HEK293T (cell line): Measurements from ENCODE around the gene FXYD3.

Source experiments
- CTCF ChIA-PET: fragments of 350-600 bp; formaldehyde crosslinking; extraction: SDS; loops from one replicate; lab custom pipeline; 2021; ENCODE audit warnings: antibody characterized with exemption, inconsistent platforms; lab: Yijun Ruan, JAX
- POLR2A ChIA-PET: fragments of 350-600 bp; formaldehyde crosslinking; extraction: SDS; loops from one replicate; lab custom pipeline; 2020; ENCODE audit warnings: antibody characterized with exemption, inconsistent platforms; lab: Yijun Ruan, JAX
- DNase-seq: peaks from one replicate; pipeline ENCODE4 v3.0.0; 2012; ENCODE audit warnings: mixed read lengths; ENCODE audit errors: extremely low spot score
- ARNT ChIP-seq: fragments of 450-650 bp; IDR thresholded peaks from 2 replicates; pipeline ENCODE4 v1.6.1; 2017; ENCODE audit warnings: mild to moderate bottlenecking
- BHLHE40 ChIP-seq: fragments of 450-650 bp; IDR thresholded peaks from 2 replicates; pipeline ENCODE4 v1.6.1; 2016; ENCODE audit warnings: mild to moderate bottlenecking, moderate library complexity, borderline replicate concordance
- CTBP1 ChIP-seq: fragments of 450-650 bp; IDR thresholded peaks from 2 replicates; pipeline ENCODE4 v1.6.1; 2016; ENCODE audit warnings: borderline replicate concordance
- ELF4 ChIP-seq: fragments of 450-650 bp; IDR thresholded peaks from 2 replicates; pipeline ENCODE4 v1.6.1; 2017; ENCODE audit warnings: antibody characterized with exemption
- FOXA1 ChIP-seq: fragments of 450-650 bp; IDR thresholded peaks from 2 replicates; pipeline ENCODE4 v1.6.1; 2016; ENCODE audit warnings: mild to moderate bottlenecking
- FOXK2 ChIP-seq: fragments of 450-650 bp; IDR thresholded peaks from 2 replicates; pipeline ENCODE4 v1.6.1; 2016; ENCODE audit warnings: mild to moderate bottlenecking
- FOXM1 ChIP-seq: fragments of 450-650 bp; IDR thresholded peaks from 2 replicates; pipeline ENCODE4 v1.6.1; 2017; ENCODE audit warnings: mild to moderate bottlenecking, borderline replicate concordance
- HDGF ChIP-seq: fragments of 450-650 bp; IDR thresholded peaks from 2 replicates; pipeline ENCODE4 v1.6.1; 2017; ENCODE audit warnings: antibody characterized with exemption, borderline replicate concordance
- L3MBTL2 ChIP-seq: fragments of 450-650 bp; conservative IDR thresholded peaks from 2 replicates; pipeline ENCODE4 v1.6.1; 2016; ENCODE audit warnings: mild to moderate bottlenecking
- LEF1 ChIP-seq: fragments of 450-650 bp; IDR thresholded peaks from 2 replicates; pipeline ENCODE4 v1.6.1; 2017; ENCODE audit warnings: mild to moderate bottlenecking, borderline replicate concordance
- NFRKB ChIP-seq: fragments of 450-650 bp; IDR thresholded peaks from 2 replicates; pipeline ENCODE4 v1.6.1; 2016; ENCODE audit warnings: mild to moderate bottlenecking, moderate library complexity
- SP1 ChIP-seq: fragments of 450-650 bp; IDR thresholded peaks from 2 replicates; pipeline ENCODE4 v1.6.1; 2017
- SUZ12 ChIP-seq: fragments of 450-650 bp; IDR thresholded peaks from 2 replicates; pipeline ENCODE4 v1.6.1; 2016; ENCODE audit warnings: mild to moderate bottlenecking
- TARDBP ChIP-seq: fragments of 450-650 bp; IDR thresholded peaks from 2 replicates; pipeline ENCODE4 v1.6.1; 2016
- ZNF384 ChIP-seq: fragments of 450-650 bp; IDR thresholded peaks from 2 replicates; pipeline ENCODE4 v1.6.1; 2016
- TF ChIP-seq, protein P1 (sequence below): fragments of 450-650 bp; IDR thresholded peaks from 2 replicates; pipeline ENCODE4 v1.6.1; 2016

The FXYD3 gene

GRCh38 chr19:35134601-35135242, 19.1 kb downstream of the FXYD3 start, which contains the start of gene LGI4:
Gene LGI4 (minus strand): TSS chr19:35135059. CDS start chr19:35134680, 379 bp downstream.
- ChIA-PET CTCF (interaction anchor here (1.3 kb wide), 1 partner anchor 91 kb away, joined by 3 read pairs; no protein-coding TSS in a partner anchor), POLR2A (no interaction called here)
- TF ChIP-seq ELF4: no peak
- TF ChIP-seq TARDBP: no peak
- no peak for TF ChIP-seq NFRKB
- TF ChIP-seq L3MBTL2: no peak

GRCh38 chr19:35135389-35135909, 19.8 kb downstream of the FXYD3 start:
- ChIA-PET CTCF (interaction anchor here (0.9 to 1.3 kb wide), 5 partner anchors 8 to 92 kb away, joined by 3 to 4 read pairs (median 3); no protein-coding TSS in a partner anchor), POLR2A (interaction anchor here (1.2 to 1.3 kb wide), 2 partner anchors 11 to 21 kb away, joined by 5 to 6 read pairs; no protein-coding TSS in a partner anchor)

More at GRCh38 chr19:35134601-35135242, 19.1 kb downstream of the FXYD3 start, which contains the start of gene LGI4:
- DNase-seq: no peak

GRCh38 chr19:35136231-35136630, 20.6 kb downstream of the FXYD3 start:
- DNase-seq: no peak

More at GRCh38 chr19:35135389-35135909, 19.8 kb downstream of the FXYD3 start:
- TF ChIP-seq CTBP1: no peak
- no peak for TF ChIP-seq NFRKB
- peak; percentile 88 for DNase-seq

GRCh38 chr19:35136977-35137702, 21.5 kb downstream of the FXYD3 start:
- TF ChIP-seq NFRKB (no peak), FOXM1 (no peak), ZNF384 (no peak), FOXA1 (no peak), ARNT (no peak), L3MBTL2 (no peak), CTBP1 (no peak), BHLHE40 (no peak), TARDBP (no peak), SP1 (no peak), HDGF (no peak), FOXK2 (no peak), SUZ12 (no peak), ELF4 (no peak), LEF1 (no peak)
- TF ChIP-seq, protein P1, sequence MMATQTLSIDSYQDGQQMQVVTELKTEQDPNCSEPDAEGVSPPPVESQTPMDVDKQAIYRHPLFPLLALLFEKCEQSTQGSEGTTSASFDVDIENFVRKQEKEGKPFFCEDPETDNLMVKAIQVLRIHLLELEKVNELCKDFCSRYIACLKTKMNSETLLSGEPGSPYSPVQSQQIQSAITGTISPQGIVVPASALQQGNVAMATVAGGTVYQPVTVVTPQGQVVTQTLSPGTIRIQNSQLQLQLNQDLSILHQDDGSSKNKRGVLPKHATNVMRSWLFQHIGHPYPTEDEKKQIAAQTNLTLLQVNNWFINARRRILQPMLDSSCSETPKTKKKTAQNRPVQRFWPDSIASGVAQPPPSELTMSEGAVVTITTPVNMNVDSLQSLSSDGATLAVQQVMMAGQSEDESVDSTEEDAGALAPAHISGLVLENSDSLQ: no peak
- no peak for DNase-seq
- POLR2A ChIA-PET: no interaction called here
- CTCF ChIA-PET: interaction anchor here (1.2 kb wide), 1 partner anchor 13 kb away, joined by 3 read pairs; no protein-coding TSS in a partner anchor

More at GRCh38 chr19:35136231-35136630, 20.6 kb downstream of the FXYD3 start:
- POLR2A ChIA-PET: interaction anchor here (1.2 to 1.3 kb wide), 2 partner anchors 12 to 22 kb away, joined by 5 to 6 read pairs; no protein-coding TSS in a partner anchor
- no peak for TF ChIP-seq FOXK2
- TF ChIP-seq SUZ12: no peak
- TF ChIP-seq SP1: no peak
- no peak for TF ChIP-seq NFRKB
- no peak for TF ChIP-seq TARDBP
- TF ChIP-seq CTBP1: no peak
- TF ChIP-seq BHLHE40: no peak
- TF ChIP-seq HDGF: no peak
- TF ChIP-seq FOXM1: no peak
- TF ChIP-seq L3MBTL2: no peak
- no peak for TF ChIP-seq ZNF384
- TF ChIP-seq LEF1: no peak
- TF ChIP-seq ARNT: no peak
- TF ChIP-seq, protein P1: no peak
- TF ChIP-seq ELF4: no peak
- TF ChIP-seq FOXA1: no peak
- CTCF ChIA-PET: interaction anchor here (0.9 to 1.3 kb wide), 5 partner anchors 9 to 92 kb away, joined by 3 to 4 read pairs (median 3); no protein-coding TSS in a partner anchor

- DNase-seq: no peak
- ChIA-PET CTCF (no interaction called here), POLR2A (no interaction called here)
- TF ChIP-seq CTBP1 (no peak), LEF1 (no peak), FOXA1 (no peak), TARDBP (no peak), SUZ12 (no peak), BHLHE40 (no peak), L3MBTL2 (no peak)
- TF ChIP-seq, protein P1: no peak
These were observed 22.8 kb downstream of the FXYD3 start, which contains the start of gene FXYD1 for GRCh38 chr19:35138305-35138892. Gene FXYD1 (plus strand): TSS chr19:35138824. CDS start chr19:35140080, 1,256 bp downstream.
